HCT116 (cell line): ENCODE data around the gene TMEM181. TPM values are rescaled to one million over a fixed set of nuclear protein-coding genes. Genes with fewer than 3 reads are reported as not detected.

ENCODE experiments used
- ATAC-seq: fragments of 200-7000 bp; cut with Tn5 transposase; 2 replicates; pipeline ENCODE4 v1.9.1; 2020; ENCODE audit warnings: mild to moderate bottlenecking, moderate library complexity
- BruUV-seq: library from RNA; stranded (reverse); fragments of 400-500 nt; replicated peaks from 2 replicates; lab custom pipeline; 2021; lab: Mats Ljungman, UMichigan
- CTCF ChIA-PET: fragments of 300-600 bp; sonication (Branson Sonifier 250); formaldehyde crosslinking; loops from one replicate; lab custom pipeline; 2021; ENCODE audit warnings: antibody characterized with exemption; lab: Charles Lee
- POLR2A ChIA-PET: fragments of 300-600, 350-600 bp; sonication (Branson Sonifier 250); formaldehyde crosslinking; loops from one replicate; lab custom pipeline; 2021; ENCODE audit warnings: antibody characterized with exemption; lab: Charles Lee
- RAD21 ChIA-PET, 2 experiments: fragments of 300-600 bp; sonication (Branson Sonifier 250); formaldehyde crosslinking; loops; one replicate each; lab custom pipeline; 2023; ENCODE audit warnings: low total read pairs in 2 of 2; ENCODE audit not compliant: uncharacterized antibody in 2 of 2, unreplicated experiment in 2 of 2, low non-redundant PET in 1 of 2; lab: Charles Lee
- DNase-seq: peaks from one replicate; pipeline ENCODE4 v3.0.0-alpha.2; 2010; ENCODE audit warnings: low read depth, low spot score
- H2AFZ ChIP-seq: fragments of 200-600 bp; shearing (Covaris generic), sonication (generic); 2 replicates; pipeline ENCODE4 v1.6.1; 2017; ENCODE audit warnings: low read depth, mixed run types, mixed read lengths, antibody characterized with exemption, low read length; ENCODE audit not compliant: poor library complexity, severe bottlenecking
- H3K27ac ChIP-seq: 2 replicates; pipeline ENCODE4 v1.5.1; 2012; ENCODE audit warnings: low read depth, low read length
- H3K27me3 ChIP-seq: fragments of 200-600 bp; sonication (generic); 2 replicates; pipeline ENCODE4 v1.6.1; 2016; ENCODE audit warnings: mixed run types, low read length, mixed read lengths; ENCODE audit not compliant: insufficient read depth
- H3K36me3 ChIP-seq, 2 experiments: fragments of 200-500 bp in 1 of 2; fragments of 200-600 bp in 1 of 2; sonication (Bioruptor generic) in 1 of 2; sonication (generic) in 1 of 2; 2 replicates each; pipeline versions ENCODE4 v1.5.1 to v1.6.1; 2014 to 2016; ENCODE audit warnings: low read length in 2 of 2, inconsistent platforms in 1 of 2, mixed read lengths in 1 of 2, mixed run types in 1 of 2; ENCODE audit not compliant: insufficient read depth in 2 of 2, control insufficient read depth in 1 of 2
- H3K4me1 ChIP-seq, 2 experiments: fragments of 200-600 bp in 1 of 2; sonication (generic) in 1 of 2; 2 replicates each; pipeline versions ENCODE4 v1.5.1 to v1.6.1; 2012 to 2017; ENCODE audit warnings: low read length in 2 of 2, inconsistent platforms in 1 of 2, mild to moderate bottlenecking in 1 of 2, mixed read lengths in 1 of 2, mixed run types in 1 of 2, moderate library complexity in 1 of 2; ENCODE audit not compliant: insufficient read depth in 2 of 2, control insufficient read depth in 1 of 2
- H3K4me2 ChIP-seq: fragments of 200-600 bp; sonication (generic); 2 replicates; pipeline ENCODE4 v1.6.1; 2017; ENCODE audit warnings: mixed run types, low read length, mixed read lengths
- H3K4me3 ChIP-seq, 2 experiments: fragments of 200-600 bp in 1 of 2; sonication (generic) in 1 of 2; replicated peaks in 1 of 2; 2 replicates each; pipeline ENCODE4 v1.5.1; 2011 to 2016; ENCODE audit warnings: low read length in 2 of 2, control low read depth in 1 of 2, low read depth in 1 of 2, mild to moderate bottlenecking in 1 of 2, mixed read lengths in 1 of 2, mixed run types in 1 of 2
- H3K79me2 ChIP-seq: fragments of 200-600 bp; sonication (generic); 2 replicates; pipeline ENCODE4 v1.6.1; 2017; ENCODE audit warnings: mild to moderate bottlenecking, mixed run types, low read length, moderate library complexity, mixed read lengths; ENCODE audit not compliant: insufficient read depth
- H3K9ac ChIP-seq: fragments of 200-600 bp; sonication (generic); 2 replicates; pipeline ENCODE4 v1.6.1; 2016; ENCODE audit warnings: low read length, mixed read lengths
- H3K9me2 ChIP-seq: fragments of 200-600 bp; sonication (generic), shearing (Covaris generic); 2 replicates; pipeline ENCODE4 v1.6.1; 2017; ENCODE audit warnings: mixed run types, mild to moderate bottlenecking, moderate library complexity; ENCODE audit not compliant: insufficient read depth
- H3K9me3 ChIP-seq, 2 experiments: fragments of 200-500 bp in 1 of 2; fragments of 200-600 bp in 1 of 2; sonication (Bioruptor generic) in 1 of 2; sonication (generic) in 1 of 2; 2 replicates each; pipeline ENCODE4 v1.6.1; 2014 to 2017; ENCODE audit warnings: low read length in 2 of 2, mixed read lengths in 2 of 2, inconsistent platforms in 1 of 2, low read depth in 1 of 2, mild to moderate bottlenecking in 1 of 2, mixed run types in 1 of 2, moderate library complexity in 1 of 2; ENCODE audit not compliant: control insufficient read depth in 1 of 2, insufficient read depth in 1 of 2
- H4K20me1 ChIP-seq: fragments of 200-600 bp; sonication (generic), shearing (Covaris generic); 2 replicates; pipeline ENCODE4 v1.6.1; 2017; ENCODE audit warnings: mixed run types, mild to moderate bottlenecking, moderate library complexity; ENCODE audit not compliant: insufficient read depth
- CBX3 ChIP-seq: IDR thresholded peaks from 2 replicates; pipeline ENCODE4 v1.6.1; 2012; ENCODE audit warnings: low read depth
- EGR1 ChIP-seq: IDR thresholded peaks from 2 replicates; pipeline ENCODE4 v1.6.1; 2012; ENCODE audit warnings: low read depth
- EZH2 ChIP-seq: fragments of 200-600 bp; sonication (generic); IDR thresholded peaks from 2 replicates; pipeline ENCODE4 v1.6.1; 2017; ENCODE audit warnings: antibody characterized with exemption, mixed run types
- FOSL1 ChIP-seq: IDR thresholded peaks from 2 replicates; pipeline ENCODE4 v1.6.1; 2012; ENCODE audit warnings: low read depth
- TCF7L2 ChIP-seq: IDR thresholded peaks from 2 replicates; pipeline ENCODE4 v1.7.0; 2011; ENCODE audit warnings: borderline replicate concordance, inconsistent platforms; ENCODE audit not compliant: insufficient read depth, insufficient read length; ENCODE audit errors: extremely low read depth
- ZFX ChIP-seq: fragments of 450-650 bp; IDR thresholded peaks from 2 replicates; pipeline ENCODE4 v1.6.1; 2017
- ZNF274 ChIP-seq: fragments of 200-500 bp; sonication (Bioruptor generic); IDR thresholded peaks from 2 replicates; pipeline ENCODE4 v1.6.1; 2014; ENCODE audit warnings: mild to moderate bottlenecking, low read depth, low read length, inconsistent platforms
- intact Hi-C: fragments of 100-400 bp; cut with micrococcal nuclease; formaldehyde crosslinking; loops from 2 replicates; pipeline ENCODE4 v1.10.0; 2022
- total RNA-seq: library from RNA; stranded (reverse); gene quantifications from one replicate; pipeline ENCODE4 v1.2.1, GENCODE V29; 2021; ENCODE audit not compliant: unreplicated experiment
- TF ChIP-seq, protein P1 (sequence below), 3 experiments: fragments of 200-600 bp in 1 of 3; sonication (generic) in 1 of 3; IDR thresholded peaks in 2 of 3; conservative IDR thresholded peaks in 1 of 3; 2 replicates each; pipeline ENCODE4 v1.5.1; 2012 to 2017; ENCODE audit warnings: low read depth in 2 of 3, low read length in 2 of 3, antibody characterized with exemption in 1 of 3, borderline replicate concordance in 1 of 3, control low read depth in 1 of 3, mild to moderate bottlenecking in 1 of 3, mixed read lengths in 1 of 3, mixed run types in 1 of 3, moderate library complexity in 1 of 3; ENCODE audit not compliant: insufficient read depth in 1 of 3
- TF ChIP-seq, protein P2 (sequence below): IDR thresholded peaks from 2 replicates; pipeline ENCODE4 v1.6.1; 2012

TMEM181 gene
- total RNA-seq, 1 experiment from 2014 or later = 34.4 TPM

DNA sequence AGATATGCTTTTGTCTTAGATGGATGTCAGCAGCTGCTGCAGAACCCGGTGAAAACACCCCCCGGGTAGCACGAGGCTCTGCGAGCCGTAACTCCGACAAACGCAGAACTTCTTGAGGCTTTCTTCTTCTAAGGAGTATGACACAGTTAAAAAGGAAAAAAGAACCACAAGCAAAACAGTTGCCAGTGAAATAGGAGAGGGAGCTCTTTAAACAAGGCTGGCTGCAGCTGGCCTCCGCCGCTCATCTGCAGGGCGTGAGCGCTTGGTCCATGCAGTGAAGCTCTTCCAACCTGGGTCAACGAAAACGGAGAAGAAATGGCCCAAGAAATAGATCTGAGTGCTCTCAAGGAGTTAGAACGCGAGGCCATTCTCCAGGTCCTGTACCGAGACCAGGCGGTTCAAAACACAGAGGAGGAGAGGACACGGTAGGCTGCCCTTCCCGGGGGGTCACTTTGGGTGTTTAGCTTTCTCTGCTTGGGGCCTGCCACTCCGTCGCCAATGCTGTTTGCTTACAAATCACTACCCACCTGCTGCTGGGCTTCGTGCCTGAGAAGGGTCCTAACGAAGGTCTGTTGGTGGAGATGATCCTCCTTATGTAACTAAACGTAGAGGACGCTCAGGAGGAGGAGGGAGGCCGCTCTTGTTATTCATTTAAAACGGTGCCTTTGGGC lies 103.2 kb downstream of the TMEM181 start:
- RAD21 ChIA-PET = no interaction called here
- DNase-seq (no peak), ATAC-seq (no peak)
- POLR2A ChIA-PET = no interaction called here
- H3K4me2 ChIP-seq = no peak overlapping the region
- H3K27ac ChIP-seq = no peak overlapping the region
- BruUV-seq = no TSS peak
- H3K4me1 ChIP-seq = peaks cover 8 to 15% of the 10 kb centered on the region in 2 experiments
- H3K4me3 ChIP-seq = no peak overlapping the region
- no peak overlapping the region for H2AFZ ChIP-seq
- H3K9me3 ChIP-seq = no peaks in the 10 kb centered on the region
- H4K20me1 ChIP-seq = no peaks in the 10 kb centered on the region
- no peaks in the 10 kb centered on the region for H3K79me2 ChIP-seq
- H3K27me3 ChIP-seq = no peaks in the 10 kb centered on the region
- H3K9me2 ChIP-seq = no peaks in the 10 kb centered on the region
- H3K36me3 ChIP-seq = no peaks in the 10 kb centered on the region; a peak in 1 of 4 replicates
- intact Hi-C loops = no loop called here
- TF ChIP-seq FOSL1 = no peak
- no peak for TF ChIP-seq TCF7L2
- TF ChIP-seq, protein P1, sequence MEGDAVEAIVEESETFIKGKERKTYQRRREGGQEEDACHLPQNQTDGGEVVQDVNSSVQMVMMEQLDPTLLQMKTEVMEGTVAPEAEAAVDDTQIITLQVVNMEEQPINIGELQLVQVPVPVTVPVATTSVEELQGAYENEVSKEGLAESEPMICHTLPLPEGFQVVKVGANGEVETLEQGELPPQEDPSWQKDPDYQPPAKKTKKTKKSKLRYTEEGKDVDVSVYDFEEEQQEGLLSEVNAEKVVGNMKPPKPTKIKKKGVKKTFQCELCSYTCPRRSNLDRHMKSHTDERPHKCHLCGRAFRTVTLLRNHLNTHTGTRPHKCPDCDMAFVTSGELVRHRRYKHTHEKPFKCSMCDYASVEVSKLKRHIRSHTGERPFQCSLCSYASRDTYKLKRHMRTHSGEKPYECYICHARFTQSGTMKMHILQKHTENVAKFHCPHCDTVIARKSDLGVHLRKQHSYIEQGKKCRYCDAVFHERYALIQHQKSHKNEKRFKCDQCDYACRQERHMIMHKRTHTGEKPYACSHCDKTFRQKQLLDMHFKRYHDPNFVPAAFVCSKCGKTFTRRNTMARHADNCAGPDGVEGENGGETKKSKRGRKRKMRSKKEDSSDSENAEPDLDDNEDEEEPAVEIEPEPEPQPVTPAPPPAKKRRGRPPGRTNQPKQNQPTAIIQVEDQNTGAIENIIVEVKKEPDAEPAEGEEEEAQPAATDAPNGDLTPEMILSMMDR (IDR thresholded peaks at IDR 0.05 in 2 of 3, conservative IDR thresholded peaks at IDR 0.05 in 1 of 3; ENCODE audit: borderline replicate concordance in 1 of 3, insufficient read depth in 1 of 3, low read depth in 2 of 3, low read length in 2 of 3) = no peak
- no peak for TF ChIP-seq CBX3
- TF ChIP-seq ZNF274 = no peak
- no peak for TF ChIP-seq EZH2
- TF ChIP-seq ZFX = no peak
- TF ChIP-seq, protein P2, sequence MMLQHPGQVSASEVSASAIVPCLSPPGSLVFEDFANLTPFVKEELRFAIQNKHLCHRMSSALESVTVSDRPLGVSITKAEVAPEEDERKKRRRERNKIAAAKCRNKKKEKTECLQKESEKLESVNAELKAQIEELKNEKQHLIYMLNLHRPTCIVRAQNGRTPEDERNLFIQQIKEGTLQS = no peak
- TF ChIP-seq EGR1 = no peak
- CTCF ChIA-PET = no interaction called here
- H3K9ac ChIP-seq = no peak overlapping the region
